ENCODE data around the gene FAM210B. TPM values are rescaled to one million over a fixed set of nuclear protein-coding genes. Genes with fewer than 3 reads are reported as not detected.

FAM210B gene, protein sequence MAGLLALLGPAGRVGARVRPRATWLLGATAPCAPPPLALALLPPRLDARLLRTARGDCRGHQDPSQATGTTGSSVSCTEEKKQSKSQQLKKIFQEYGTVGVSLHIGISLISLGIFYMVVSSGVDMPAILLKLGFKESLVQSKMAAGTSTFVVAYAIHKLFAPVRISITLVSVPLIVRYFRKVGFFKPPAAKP
- 32.1 and 36.6 TPM in 2 replicates for total RNA-seq

DNA sequence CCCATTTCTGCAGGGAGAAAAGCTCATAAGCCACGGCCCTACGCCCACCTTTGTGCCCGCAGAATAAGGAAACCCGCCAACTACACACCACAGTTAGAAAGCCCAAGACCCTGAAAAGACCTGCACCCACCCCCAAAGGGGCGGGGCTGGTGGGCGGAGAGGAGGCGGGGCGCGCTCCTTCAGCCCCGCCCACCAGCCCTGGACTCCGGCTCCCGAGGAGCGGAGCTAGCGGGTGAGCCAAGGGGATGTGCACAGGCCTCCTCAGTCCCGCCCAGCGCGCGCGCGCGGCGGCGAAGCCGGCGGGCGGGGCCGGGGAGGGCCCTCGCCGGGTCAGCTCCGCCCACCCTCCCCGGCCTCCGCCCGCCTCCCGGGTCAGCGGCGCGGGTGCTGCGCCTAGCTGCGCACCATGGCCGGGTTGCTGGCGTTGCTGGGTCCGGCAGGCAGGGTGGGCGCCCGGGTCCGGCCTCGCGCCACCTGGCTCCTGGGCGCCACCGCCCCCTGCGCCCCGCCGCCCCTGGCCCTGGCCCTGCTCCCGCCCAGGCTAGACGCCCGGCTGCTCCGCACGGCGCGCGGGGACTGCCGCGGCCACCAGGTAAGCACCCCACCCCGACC is at the start of gene FAM210B:
TSS of gene FAM210B (plus strand) at position 375 of the 612 bp plus-strand sequence. CDS start at position 407, 32 bp downstream.

DNA sequence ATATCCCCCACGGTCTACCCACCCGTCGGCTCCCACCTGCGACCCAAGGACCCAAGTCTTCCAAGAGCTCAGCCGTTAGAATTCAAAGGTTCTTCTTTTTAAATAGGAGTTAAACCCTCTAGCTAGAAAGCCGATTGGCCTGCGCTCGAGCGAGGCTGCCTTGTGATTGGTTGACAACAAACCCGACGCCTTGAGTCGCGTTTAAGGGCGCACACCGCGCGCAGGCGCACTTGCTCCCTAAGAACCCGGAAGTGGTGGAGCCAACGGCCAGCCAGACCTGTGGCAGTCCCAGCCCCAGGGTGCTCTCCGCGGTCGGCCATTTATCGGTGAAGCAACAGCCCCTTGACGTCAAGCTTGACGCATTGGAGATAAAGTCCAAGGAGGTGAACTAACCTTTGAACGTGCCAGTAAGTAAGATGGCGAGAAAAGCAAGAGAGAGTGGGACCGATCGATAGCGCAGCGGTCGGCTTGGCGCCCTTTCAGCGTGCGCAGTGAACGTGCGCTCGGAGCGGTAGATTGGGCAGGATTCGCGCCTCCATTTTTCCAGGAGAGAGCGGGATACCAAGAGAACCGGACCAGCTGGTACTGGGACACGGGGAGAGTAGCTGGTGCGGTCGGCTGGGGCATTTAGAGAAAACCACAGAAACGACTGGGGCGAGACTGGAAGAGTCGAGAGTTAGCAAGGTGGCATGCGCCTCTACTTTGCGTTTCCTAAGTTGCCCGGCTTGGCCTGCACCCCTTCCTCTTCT is 33.5 kb downstream of the FAM210B start, which contains the start of the genes AURKA and CSTF1:
TSS of gene AURKA (minus strand) at position 84 of the 749 bp plus-strand sequence. CDS start 4,018 bp downstream, outside the sequence.
TSS of gene CSTF1 (plus strand) at position 514 of the 749 bp plus-strand sequence. CDS start 2,908 bp downstream, outside the sequence.

DNA sequence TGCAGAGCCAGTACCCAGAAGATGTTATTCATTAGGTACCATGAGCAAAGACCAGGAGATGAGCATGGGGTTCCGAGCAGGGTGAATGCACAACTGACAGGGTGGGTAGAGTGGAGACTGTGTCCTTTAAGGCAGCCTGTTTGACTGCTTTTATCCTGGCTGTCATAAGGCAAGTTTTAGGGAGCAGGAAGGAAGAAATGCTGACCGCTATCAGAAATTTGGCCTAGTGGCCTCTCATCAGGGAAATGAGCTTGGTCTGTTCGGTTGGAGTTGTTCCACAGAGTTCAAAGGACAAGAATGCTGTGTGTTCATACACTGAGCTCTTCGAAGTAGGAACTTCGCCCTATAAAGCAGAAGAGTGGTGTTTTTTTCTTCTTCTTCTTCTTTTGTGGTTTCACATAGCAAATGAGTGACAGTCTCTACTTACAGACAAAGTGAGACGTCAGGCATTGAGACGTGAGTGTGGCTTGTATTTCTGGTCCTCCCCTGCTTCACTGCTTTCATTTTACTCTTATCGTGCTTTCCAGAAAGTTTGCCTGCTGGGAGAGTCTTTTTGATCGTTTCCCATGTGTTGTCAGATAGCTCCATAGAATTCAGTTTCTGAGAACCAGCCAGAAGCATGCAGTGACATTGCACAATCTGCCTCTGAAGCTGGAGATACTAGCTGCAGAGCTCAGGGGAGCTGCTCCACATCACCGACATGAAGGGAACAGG is 53.1 kb downstream of the FAM210B start, which contains the start of gene CASS4:
TSS of gene CASS4 (plus strand) at position 502 of the 714 bp plus-strand sequence. CDS start at position 701, 199 bp downstream.

Other genes starting within 250 kb of the FAM210B start
- gene MC3R, start 110.2 kb upstream of the FAM210B start, total RNA-seq = not detected in 2 replicates
- 79.8 and 81.0 TPM in 2 replicates for gene AURKA, start 33.2 kb downstream of the FAM210B start, total RNA-seq
- gene CSTF1, start 33.7 kb downstream of the FAM210B start, total RNA-seq = 32.8 and 42.1 TPM in 2 replicates
- 24.1 and 25.4 TPM in 2 replicates for gene CASS4, start 53.3 kb downstream of the FAM210B start, total RNA-seq
- 92.3 and 93.1 TPM in 2 replicates for gene RTF2, start 109.7 kb downstream of the FAM210B start, total RNA-seq
- not detected in 2 replicates for gene FAM209A, start 165.8 kb downstream of the FAM210B start, total RNA-seq
- gene FAM209B, start 174.3 kb downstream of the FAM210B start, total RNA-seq = 3.7 TPM in 1 of 2 replicates, not detected in the other